Stimulated activated CD4-positive, alpha-beta T cell treated with anti-CD3 and anti-CD28 coated beads, Interleukin-1b, Interleukin-23, amount 100 ng/mL, for 4 hours (primary cell): ENCODE measurements around the gene ECSCR.
"Not testable (repeated sequence)": the region's sequence is repeated elsewhere in the genome, so short reads cannot be mapped to it uniquely, and the experiment has no call there.

Experiments
- DNase-seq, 2 donors: peaks; one replicate each; pipeline ENCODE4 v3.0.0-alpha.2; 2020; ENCODE audit warnings: low read depth in 2 of 2

ECSCR gene

DNA sequence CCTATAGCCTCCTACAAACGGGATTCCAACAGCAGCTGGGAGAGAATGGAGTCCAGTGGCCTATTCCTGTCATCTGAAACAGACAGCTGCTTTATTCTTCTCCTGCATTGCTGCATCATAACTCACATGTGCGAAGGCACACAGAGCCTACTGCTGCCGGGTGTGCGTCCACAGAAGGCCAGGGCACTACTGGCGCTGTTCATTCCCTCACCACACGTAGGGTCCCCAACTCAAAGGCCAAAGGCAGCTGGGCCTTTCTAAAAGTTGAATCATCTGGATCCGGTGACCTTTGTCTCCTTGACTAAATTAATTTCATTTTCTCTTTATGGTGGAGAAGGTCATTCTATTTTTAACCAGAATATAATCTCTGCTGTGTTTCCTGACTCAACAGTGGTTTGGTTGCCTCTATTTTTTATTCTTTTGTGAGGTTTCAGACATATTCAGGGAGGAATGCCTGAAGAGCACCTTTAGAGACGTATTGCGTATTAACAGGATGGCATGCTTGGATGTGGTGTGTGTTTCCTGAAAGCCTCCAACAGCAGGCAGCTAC, 47.9 kb downstream of the ECSCR start:
- no peak for DNase-seq

DNA sequence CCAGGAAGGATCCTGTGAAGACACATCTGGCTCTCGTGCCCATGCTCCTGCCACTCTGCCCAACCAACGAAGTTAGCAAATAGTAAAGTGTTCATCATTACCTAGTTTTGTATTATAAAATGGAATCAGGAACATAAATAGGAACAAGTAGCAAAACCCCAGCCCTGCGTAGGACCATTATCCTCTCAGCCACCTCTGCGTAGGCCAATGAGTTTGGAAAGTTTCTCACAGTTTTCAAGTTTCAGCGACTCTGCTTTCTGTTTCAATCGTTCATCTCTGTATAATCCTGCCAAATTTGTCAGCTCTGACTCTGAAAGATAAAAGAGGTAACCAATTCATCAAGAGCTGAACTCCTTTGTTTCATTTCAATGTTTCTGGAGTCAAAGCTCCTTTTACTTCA, 48.6 kb downstream of the ECSCR start:
- no peak for DNase-seq

DNA sequence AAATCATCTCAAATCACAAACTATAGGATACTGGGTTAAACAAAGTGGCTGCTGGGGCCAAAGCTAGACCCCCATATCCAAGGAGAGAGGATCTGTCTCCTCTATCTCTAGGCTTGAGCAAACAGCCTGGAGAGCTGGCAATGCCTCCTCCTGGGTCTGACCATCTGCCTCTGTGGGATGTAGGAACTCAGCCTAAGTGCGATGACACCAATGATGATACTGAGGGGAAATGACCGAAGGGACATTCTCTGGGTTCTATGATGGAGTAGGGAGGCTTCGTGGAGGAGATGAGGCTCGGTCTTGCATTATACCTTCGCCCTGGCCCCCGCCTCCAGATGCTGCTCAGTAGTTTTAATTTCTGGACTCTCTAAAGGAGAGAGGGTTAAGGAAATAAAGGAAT, 49.4 kb downstream of the ECSCR start:
- DNase-seq, result no peak

DNA sequence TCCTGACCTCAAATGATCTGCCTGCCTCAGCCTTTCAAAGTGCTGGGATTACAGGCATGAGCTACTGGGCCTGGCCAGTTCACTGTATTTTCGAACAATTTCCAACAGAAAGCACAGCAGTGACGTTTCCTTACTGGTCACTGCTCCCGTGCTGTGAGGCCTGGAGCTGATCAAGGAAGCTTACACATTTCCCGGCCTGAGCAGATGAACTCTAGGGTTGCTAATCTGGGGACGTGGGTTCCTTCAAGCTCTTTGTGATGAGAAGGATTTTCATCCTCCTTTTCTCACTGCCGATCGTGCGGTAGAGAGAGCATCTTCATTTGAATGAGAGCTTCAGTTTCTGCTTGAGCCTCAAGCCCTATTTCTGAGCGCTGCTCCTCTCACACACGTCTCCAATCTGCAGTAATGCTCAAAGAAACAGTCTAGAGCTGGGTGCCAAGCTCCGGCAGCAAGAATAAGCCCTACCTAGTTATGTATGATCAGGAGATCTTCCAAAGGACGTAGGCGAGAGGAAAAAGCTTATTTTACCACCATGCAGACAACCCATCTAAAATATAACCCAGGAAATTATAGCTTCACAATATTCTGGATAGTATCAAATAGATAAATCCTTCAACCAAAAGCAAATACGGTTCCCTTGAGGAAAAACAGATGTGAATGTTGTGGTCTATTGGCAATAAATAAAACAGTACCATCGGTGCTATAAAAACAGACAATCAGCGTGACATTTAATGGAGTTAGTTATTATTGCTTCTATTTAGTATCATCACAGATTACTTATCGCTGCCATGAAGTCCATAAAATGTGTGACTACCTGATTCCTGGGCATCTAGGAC, 51.3 kb downstream of the ECSCR start:
- no peak for DNase-seq

DNA sequence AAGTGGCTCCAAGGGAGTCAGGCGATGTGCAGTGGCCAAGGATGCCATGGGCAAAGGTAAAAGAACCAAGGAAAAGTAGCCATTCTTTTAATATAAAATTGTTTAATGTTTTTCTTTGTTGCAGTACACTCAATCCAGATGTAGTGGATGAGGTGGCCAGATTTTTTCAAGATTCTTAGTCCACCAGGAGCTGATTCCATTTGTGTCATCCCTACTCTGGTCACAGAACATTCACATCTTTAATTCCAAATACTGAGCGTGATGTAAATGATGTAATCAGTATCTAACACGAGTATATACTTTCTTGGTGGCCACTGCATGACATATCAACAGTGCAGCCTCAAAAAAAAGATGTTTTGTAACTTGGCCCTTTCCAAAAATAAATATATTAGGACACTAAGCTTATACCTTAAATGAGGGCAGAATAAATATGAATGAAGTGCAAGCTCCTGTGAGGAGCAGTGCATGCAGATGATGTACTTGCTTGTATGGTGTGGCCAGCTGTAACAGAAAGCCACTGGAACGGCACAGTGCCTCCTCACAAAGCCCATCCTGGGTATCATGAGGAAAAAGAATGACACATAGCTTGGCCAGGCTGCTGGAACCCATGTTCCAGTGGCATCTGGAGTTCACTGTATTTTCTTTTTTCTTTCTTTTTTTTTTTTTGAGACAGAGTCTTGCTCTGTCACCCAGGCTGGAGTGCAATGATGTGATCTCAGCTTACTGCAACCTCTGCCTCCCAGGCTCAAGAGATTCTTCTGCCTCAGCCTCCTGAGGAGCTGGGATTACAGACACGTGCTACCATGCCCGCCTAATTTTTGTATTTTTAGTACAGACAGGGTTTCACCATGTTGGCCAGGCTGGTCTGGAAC, 52.2 kb downstream of the ECSCR start:
- DNase-seq, result no peak

DNA sequence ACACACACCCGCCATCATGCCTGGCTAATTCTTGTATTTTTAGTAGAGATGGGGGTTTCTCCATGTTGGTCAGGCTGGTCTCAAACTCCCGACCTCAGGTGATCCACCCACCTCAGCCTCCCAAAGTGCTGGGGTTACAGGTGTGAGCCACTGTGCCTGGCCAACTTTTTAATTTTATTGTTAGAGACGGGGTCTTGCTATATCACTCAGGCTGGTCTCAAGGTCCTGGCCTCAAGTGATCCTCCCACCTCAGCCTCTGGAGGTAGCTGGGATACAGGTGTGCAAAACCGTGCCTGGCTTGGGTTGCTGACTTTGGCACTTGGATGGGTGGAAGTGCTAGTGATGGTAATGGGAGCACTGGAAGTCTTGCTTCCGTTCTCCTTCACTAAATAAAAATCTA, 53.4 kb downstream of the ECSCR start:
- DNase-seq, result not testable (repeated sequence)

DNA sequence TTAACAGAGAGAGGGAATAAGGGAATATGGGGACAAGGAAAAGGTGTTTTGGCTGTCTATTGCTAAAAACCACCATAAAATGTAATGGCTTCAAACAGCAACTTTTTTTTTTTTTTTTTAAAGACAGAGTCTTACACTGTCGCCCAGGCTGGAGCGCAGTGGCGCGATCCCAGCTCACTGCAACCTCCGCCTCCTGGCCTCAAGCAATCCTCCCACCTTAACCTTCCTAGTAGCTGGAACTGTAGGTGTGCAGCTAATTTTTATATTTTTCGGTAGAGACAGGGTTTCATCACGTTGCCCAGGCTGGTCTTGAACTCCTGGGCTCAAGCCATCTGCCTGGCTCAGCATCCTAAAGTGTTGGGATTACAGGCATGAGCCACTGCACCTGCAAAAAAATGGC, 54.4 kb downstream of the ECSCR start:
- DNase-seq, result no peak

DNA sequence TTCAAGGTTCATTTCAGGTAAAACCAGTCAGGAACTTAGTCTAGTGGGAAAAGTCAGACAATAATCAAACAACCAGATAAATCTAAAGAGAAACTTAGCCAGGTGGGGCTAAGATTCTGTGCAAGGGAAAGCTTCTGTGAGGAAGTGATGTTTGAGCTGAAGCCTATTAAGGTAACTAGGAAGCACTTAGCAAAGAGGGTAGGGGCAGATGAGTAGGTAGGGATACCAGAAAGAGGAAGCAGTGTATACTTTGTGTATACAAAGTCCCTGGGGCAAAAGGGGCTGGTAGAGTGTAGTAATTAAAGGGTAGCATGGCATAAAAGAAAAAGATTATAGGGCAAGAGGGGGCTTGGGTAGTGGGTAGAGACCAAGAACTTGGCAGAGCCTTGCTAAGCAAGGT, 55.0 kb downstream of the ECSCR start:
- DNase-seq, result no peak

DNA sequence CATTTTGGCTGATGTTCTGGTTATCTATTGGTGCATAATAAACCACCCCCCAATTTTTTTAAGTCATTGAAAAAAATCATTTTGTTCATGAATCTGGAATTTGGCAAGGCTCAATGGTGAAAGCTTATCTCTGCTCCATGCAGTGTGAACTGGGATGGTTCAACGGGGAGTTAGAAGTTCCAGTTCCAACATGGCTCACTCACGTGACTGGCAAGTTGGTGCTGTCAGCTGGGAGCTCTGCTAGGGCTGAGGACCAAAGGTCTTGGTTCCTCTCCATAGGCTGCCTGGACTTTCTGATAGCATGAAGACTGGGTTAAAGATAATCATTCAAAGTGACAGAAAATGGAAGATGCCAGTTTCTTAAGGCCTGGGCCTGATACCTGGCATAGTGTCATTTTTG, 55.6 kb downstream of the ECSCR start:
- DNase-seq, result no peak

DNA sequence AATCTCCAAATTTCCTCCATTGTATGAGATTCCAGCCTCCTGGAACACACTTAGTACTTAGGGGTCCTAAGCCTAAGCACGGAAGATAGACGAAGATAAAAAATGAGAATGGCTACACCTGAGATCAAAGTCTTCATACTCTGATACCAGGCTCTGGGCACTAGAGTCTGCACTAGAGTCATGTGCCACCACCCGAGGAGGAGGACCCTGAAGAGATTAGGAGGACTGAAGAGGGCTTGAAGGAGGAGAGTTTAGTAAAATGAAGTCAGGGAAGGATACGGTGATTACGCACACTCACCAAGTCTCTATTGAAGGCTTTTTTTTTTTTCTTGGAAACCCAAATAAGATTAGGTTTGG, 58.1 kb downstream of the ECSCR start:
- no peak for DNase-seq

DNA sequence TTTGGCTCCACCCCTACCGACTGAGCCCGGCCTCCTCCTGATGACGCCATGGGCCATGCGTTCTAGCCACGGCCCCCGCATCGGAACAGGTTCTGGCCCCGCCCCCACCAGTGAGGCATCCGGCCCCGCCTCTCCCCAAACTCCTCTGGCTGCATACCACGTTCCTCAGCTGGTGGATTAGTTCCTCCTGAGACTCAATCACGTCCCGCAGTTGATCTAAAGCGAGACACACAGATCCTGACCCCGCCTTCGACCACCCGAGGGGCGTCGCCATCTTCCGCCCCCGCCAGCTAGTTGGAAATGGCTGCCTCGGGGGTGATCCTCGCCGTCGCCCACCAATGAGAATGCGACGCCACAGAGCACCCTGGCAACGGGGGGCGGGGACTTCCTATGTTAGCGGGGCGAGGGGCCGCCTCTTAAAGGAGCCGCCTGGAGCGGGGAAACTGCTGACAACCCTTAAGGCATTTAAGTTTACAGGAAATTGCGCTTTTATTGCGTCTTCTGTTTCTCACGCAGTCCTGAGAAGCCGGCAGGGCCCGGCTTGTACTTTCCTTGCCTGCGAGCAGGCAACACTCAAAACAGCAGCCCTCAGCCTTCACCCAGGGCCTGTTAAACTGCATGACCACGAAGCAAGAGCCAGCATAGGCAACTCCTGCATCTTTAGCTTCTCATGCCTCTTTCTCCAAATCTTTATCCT, 58.6 kb downstream of the ECSCR start, which contains the start of gene SPATA24:
TSS of gene SPATA24 (minus strand) at position 303 of the 697 bp plus-strand sequence. CDS start at position 274, 29 bp downstream.
- peak; percentile 96 to 97 for DNase-seq

DNA sequence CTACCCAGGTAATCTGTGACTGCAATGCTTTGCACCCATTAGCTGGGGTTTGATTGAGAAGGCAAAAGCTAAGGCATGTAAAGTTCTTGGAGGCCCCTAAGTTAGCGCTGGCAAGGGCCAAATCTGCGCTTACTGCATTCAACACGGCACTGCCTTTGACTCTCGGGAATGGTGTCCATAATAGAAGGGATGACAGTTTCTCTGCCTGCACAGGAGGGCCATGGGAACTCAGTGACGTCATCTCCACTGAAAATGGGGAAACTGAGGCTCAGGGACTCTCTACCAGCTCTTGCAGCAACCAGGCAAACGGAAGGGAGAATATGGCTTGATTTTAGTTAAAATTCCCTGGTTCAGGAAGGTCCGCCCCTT, 59.1 kb downstream of the ECSCR start:
- DNase-seq, result no peak

DNA sequence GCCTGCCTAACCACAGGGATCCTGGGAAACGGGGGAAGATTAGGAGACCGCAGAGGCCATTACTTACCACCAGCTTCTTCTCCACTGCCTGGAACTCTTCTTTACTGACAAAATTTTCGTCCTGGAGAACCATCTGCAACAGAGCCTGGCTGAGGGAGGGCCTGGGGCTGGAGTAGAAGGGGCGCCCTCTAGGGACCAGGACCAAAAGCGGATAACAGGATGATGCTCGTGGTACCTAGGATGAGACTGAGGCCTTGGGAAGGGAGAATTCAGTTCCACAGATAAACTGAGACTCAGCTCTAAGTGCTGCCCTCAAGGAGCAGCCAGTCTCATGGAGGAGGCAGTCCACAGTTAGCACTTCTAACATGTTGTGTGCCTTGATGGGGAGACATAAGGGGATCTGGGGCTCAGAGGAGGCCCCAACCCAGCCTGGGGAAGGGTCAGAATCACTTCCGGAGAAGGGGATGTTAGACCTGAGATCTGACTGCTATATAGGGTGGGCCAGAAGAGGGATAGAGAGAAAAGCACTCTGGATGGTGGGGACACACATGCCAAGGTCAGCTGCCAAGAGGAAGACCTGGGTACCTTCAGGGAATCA, 59.9 kb downstream of the ECSCR start:
- DNase-seq, result no peak

DNA sequence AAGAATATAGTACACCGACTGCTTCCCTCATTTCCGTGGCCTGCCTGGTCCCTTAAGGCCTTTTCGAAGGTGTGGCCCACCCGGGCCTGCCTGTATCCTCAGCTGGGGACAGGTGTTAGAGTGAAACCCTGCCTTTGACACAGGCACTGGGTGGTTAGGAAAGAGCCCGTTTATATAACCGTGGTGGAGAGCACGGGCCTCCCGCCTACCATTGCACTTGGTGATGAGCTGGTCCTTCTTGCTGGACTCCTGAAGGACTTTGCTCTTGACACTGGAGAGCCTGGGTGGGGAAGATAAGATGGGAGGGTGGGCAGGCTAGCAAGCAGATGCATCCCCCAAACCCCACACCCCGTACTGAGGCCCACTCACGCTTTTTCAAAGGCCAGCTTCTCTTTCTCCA, 61.0 kb downstream of the ECSCR start:
- no peak for DNase-seq

DNA sequence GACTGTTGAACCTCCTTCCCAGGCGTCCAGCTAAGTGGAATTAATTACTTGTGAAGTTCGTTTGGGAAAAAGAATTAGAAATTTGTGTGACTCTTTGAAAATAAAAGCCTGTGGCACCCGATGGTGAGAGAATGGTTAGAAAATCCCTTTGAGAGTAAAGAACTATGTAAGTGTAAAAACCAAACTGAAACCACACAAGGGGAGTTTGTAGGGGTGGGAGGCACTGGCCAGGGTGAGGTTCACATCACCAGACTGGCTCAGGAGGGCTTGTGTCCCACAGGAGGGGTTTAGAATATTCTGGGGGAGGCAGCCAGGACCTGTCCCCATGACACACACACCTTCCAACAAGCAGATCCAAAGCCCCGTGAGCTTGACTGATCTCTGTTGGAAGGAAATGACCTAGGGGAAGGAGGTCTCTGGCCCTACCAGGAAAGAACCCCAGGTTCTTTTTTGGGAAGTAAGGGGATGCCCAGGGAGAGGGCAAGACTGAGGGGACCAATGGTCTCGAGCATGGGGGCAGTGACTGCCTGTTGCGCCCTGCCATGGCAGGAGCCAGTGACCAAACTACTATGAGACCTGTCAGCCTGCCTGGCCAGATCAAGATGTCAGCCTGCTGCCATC, 62.9 kb downstream of the ECSCR start:
- no peak for DNase-seq
